HG03159 (cell line): ENCODE data around the gene DPEP3.
"Not testable (repeated sequence)": the region's sequence is repeated elsewhere in the genome, so short reads cannot be mapped to it uniquely, and the experiment has no call there.

Experiments
- ATAC-seq: cut with Tn5 transposase; IDR thresholded peaks from one replicate; pipeline ENCODE4 v1.9.1; 2021; ENCODE audit warnings: mild to moderate bottlenecking, moderate library complexity; ENCODE audit not compliant: unreplicated experiment

Gene DPEP3

GRCh38 chr16:67979955-67980678, at the start of gene DPEP3:
Gene DPEP3, minus strand, starts transcription at chr16:67980499. Its CDS starts 119 bp downstream, at chr16:67980380.
- no peak for ATAC-seq

GRCh38 chr16:68028996-68029395, 48.7 kb upstream of the DPEP3 start:
- no peak for ATAC-seq

- ATAC-seq = peak; percentile 76
Measured at GRCh38 chr16:68022728-68023537, 42.6 kb upstream of the DPEP3 start, which contains the start of the genes DDX28 and DUS2. Gene DDX28, minus strand, starts transcription at chr16:68023232. Its CDS starts 30 bp downstream, at chr16:68023202. Gene DUS2, plus strand, starts transcription at chr16:68023284. Its CDS starts 14,740 bp downstream, at chr16:68038024.

- peak; percentile 13 for ATAC-seq
Measured at GRCh38 chr16:68022278-68022727, 42.0 kb upstream of the DPEP3 start.

- ATAC-seq = no peak
Measured at GRCh38 chr16:68021490-68021889, 41.2 kb upstream of the DPEP3 start.

- ATAC-seq = no peak
Measured at GRCh38 chr16:68019167-68019680, 38.9 kb upstream of the DPEP3 start.

- ATAC-seq = no peak
Measured at GRCh38 chr16:68015681-68016080, 35.4 kb upstream of the DPEP3 start, which contains the start of gene DPEP2NB. Gene DPEP2NB, minus strand, starts transcription at chr16:68015911. Its CDS starts 141 bp downstream, at chr16:68015770.

GRCh38 chr16:68013440-68013839, 33.1 kb upstream of the DPEP3 start:
- ATAC-seq = no peak

GRCh38 chr16:68009872-68010271, 29.6 kb upstream of the DPEP3 start:
- not testable (repeated sequence) for ATAC-seq

GRCh38 chr16:68009157-68009735, 28.9 kb upstream of the DPEP3 start:
- no peak for ATAC-seq

- no peak for ATAC-seq
Measured at GRCh38 chr16:68005786-68006286, 25.5 kb upstream of the DPEP3 start.

GRCh38 chr16:68005211-68005610, 24.9 kb upstream of the DPEP3 start:
- no peak for ATAC-seq

- no peak for ATAC-seq
Measured at GRCh38 chr16:68003031-68003430, 22.7 kb upstream of the DPEP3 start.

- no peak for ATAC-seq
Measured at GRCh38 chr16:68000450-68000849, 20.2 kb upstream of the DPEP3 start.

- no peak for ATAC-seq
Measured at GRCh38 chr16:67999985-68000384, 19.7 kb upstream of the DPEP3 start.

GRCh38 chr16:67998779-67999688, 18.7 kb upstream of the DPEP3 start, which contains the start of gene DPEP2:
Gene DPEP2, minus strand, starts transcription at chr16:67999484. Its CDS starts 6,272 bp downstream, at chr16:67993212.
- ATAC-seq = not testable (repeated sequence)

- ATAC-seq = not testable (repeated sequence)
Measured at GRCh38 chr16:67998231-67998778, 18.0 kb upstream of the DPEP3 start.

- no peak for ATAC-seq
Measured at GRCh38 chr16:67996666-67997065, 16.4 kb upstream of the DPEP3 start.

- ATAC-seq = no peak
Measured at GRCh38 chr16:67995423-67995822, 15.1 kb upstream of the DPEP3 start.
